Activated naive CD4-positive, alpha-beta T cell treated with anti-CD3 and anti-CD28 coated beads for 36 hours (primary cell): ENCODE measurements around the gene FOXN1. TPM values are rescaled to one million over a fixed set of nuclear protein-coding genes. Genes with fewer than 3 reads are reported as not detected.

Source experiments
- CTCF ChIA-PET: fragments of 350-600 bp; sonication (Branson Sonifier 250); formaldehyde crosslinking; loops from one replicate; lab custom pipeline; 2021; ENCODE audit warnings: antibody characterized with exemption; lab: Charles Lee
- DNase-seq: peaks from one replicate; pipeline ENCODE4 v3.0.0-alpha.2; 2020
- H3K27ac Mint-ChIP-seq: one replicate; pipeline ENCODE4 v1.8.0; 2021; ENCODE audit warnings: mild to moderate bottlenecking, mixed read lengths
- H3K27me3 Mint-ChIP-seq: one replicate; pipeline ENCODE4 v1.8.0; 2021; ENCODE audit warnings: low read depth, mixed read lengths
- H3K36me3 Mint-ChIP-seq: one replicate; pipeline ENCODE4 v1.8.0; 2021; ENCODE audit warnings: low read depth, mixed read lengths
- H3K4me1 Mint-ChIP-seq: one replicate; pipeline ENCODE4 v1.8.0; 2021; ENCODE audit warnings: low read depth, mixed read lengths
- H3K4me3 Mint-ChIP-seq: one replicate; pipeline ENCODE4 v1.8.0; 2021; ENCODE audit warnings: mild to moderate bottlenecking, moderate library complexity, mixed read lengths
- H3K9me3 Mint-ChIP-seq: one replicate; pipeline ENCODE4 v1.8.0; 2021; ENCODE audit warnings: mixed read lengths
- intact Hi-C: fragments of 100-400 bp; cut with micrococcal nuclease; formaldehyde crosslinking; loops from one replicate; pipeline ENCODE4 v1.15.1; 2023
- total RNA-seq, 2 experiments: library from RNA; stranded (reverse); gene quantifications; one replicate each; pipeline ENCODE4 v1.2.3, GENCODE V29; 2021

Gene FOXN1
- total RNA-seq, 2 experiments from 2014 or later, result not detected

GRCh38 chr17:28470914-28471366 lies 35.2 kb upstream of the FOXN1 start:
- H3K27ac Mint-ChIP-seq, result no peak overlapping the region
- no peaks in the 10 kb centered on the region for H3K9me3 Mint-ChIP-seq
- peaks cover 22% of the 10 kb centered on the region for H3K4me1 Mint-ChIP-seq
- H3K36me3 Mint-ChIP-seq, result no peaks in the 10 kb centered on the region
- DNase-seq, result no peak
- intact Hi-C loops, result no loop called here
- H3K4me3 Mint-ChIP-seq, result no peak overlapping the region
- peaks cover 1% of the 10 kb centered on the region for H3K27me3 Mint-ChIP-seq
- CTCF ChIA-PET, result no interaction called here

- no peak overlapping the region for H3K4me3 Mint-ChIP-seq
- peaks cover 24% of the 10 kb centered on the region for H3K4me1 Mint-ChIP-seq
- H3K27ac Mint-ChIP-seq, result no peak overlapping the region
- H3K27me3 Mint-ChIP-seq, result no peaks in the 10 kb centered on the region
- H3K9me3 Mint-ChIP-seq, result no peaks in the 10 kb centered on the region
- DNase-seq, result no peak
- intact Hi-C loops, result no loop called here
- no peaks in the 10 kb centered on the region for H3K36me3 Mint-ChIP-seq
- CTCF ChIA-PET, result no interaction called here
Measured at GRCh38 chr17:28471531-28472342, 34.4 kb upstream of the FOXN1 start.

- Mint-ChIP-seq H3K4me3 (no peak overlapping the region), H3K27ac (no peak overlapping the region), H3K9me3 (no peaks in the 10 kb centered on the region), H3K27me3 (no peaks in the 10 kb centered on the region), H3K36me3 (no peaks in the 10 kb centered on the region), H3K4me1 (peaks cover 24% of the 10 kb centered on the region)
- CTCF ChIA-PET, result no interaction called here
- intact Hi-C loops, result no loop called here
- DNase-seq, result no peak
Measured at GRCh38 chr17:28472871-28473497, 33.2 kb upstream of the FOXN1 start.

GRCh38 chr17:28473542-28473941 lies 32.6 kb upstream of the FOXN1 start, which contains the start of gene SLC13A2:
Gene SLC13A2, plus strand, starts transcription at chr17:28473644. Its CDS starts 69 bp downstream, at chr17:28473713.
- no peaks in the 10 kb centered on the region for H3K27me3 Mint-ChIP-seq
- H3K27ac Mint-ChIP-seq, result no peak within 1 kb of the TSS
- CTCF ChIA-PET, result no interaction called here

GRCh38 chr17:28474111-28474531 lies 32.0 kb upstream of the FOXN1 start:
- Mint-ChIP-seq H3K27ac (no peak overlapping the region), H3K36me3 (no peaks in the 10 kb centered on the region), H3K27me3 (no peaks in the 10 kb centered on the region), H3K4me3 (no peak overlapping the region), H3K4me1 (peaks cover 16% of the 10 kb centered on the region), H3K9me3 (no peaks in the 10 kb centered on the region)
- intact Hi-C loops, result no loop called here
- CTCF ChIA-PET, result interaction anchor here (1.8 kb wide), 1 partner anchor 58 kb away, joined by 4 read pairs; no protein-coding TSS in a partner anchor
- DNase-seq, result no peak

More at GRCh38 chr17:28473542-28473941, 32.6 kb upstream of the FOXN1 start, which contains the start of gene SLC13A2:
- no peak within 1 kb of the TSS for H3K4me3 Mint-ChIP-seq
- no peaks in the 10 kb centered on the region for H3K36me3 Mint-ChIP-seq
- DNase-seq, result no peak
- H3K9me3 Mint-ChIP-seq, result no peaks in the 10 kb centered on the region
- intact Hi-C loops, result no loop called here
- H3K4me1 Mint-ChIP-seq, result peaks cover 21% of the 10 kb centered on the region

- no peaks in the 10 kb centered on the region for H3K9me3 Mint-ChIP-seq
- H3K4me1 Mint-ChIP-seq, result peaks cover 14% of the 10 kb centered on the region
- intact Hi-C loops, result no loop called here
- CTCF ChIA-PET, result interaction anchor here (1.8 kb wide), 1 partner anchor 59 kb away, joined by 4 read pairs; no protein-coding TSS in a partner anchor
- DNase-seq, result peak; percentile 21
- no peak overlapping the region for H3K4me3 Mint-ChIP-seq
- no peaks in the 10 kb centered on the region for H3K27me3 Mint-ChIP-seq
- H3K36me3 Mint-ChIP-seq, result no peaks in the 10 kb centered on the region
- H3K27ac Mint-ChIP-seq, result no peak overlapping the region
Measured at GRCh38 chr17:28475151-28475900, 30.8 kb upstream of the FOXN1 start.

- CTCF ChIA-PET, result no interaction called here
- DNase-seq, result no peak
- H3K9me3 Mint-ChIP-seq, result no peaks in the 10 kb centered on the region
- no peaks in the 10 kb centered on the region for H3K27me3 Mint-ChIP-seq
- H3K27ac Mint-ChIP-seq, result no peak overlapping the region
- H3K4me3 Mint-ChIP-seq, result no peak overlapping the region
- H3K36me3 Mint-ChIP-seq, result no peaks in the 10 kb centered on the region
- intact Hi-C loops, result no loop called here
- H3K4me1 Mint-ChIP-seq, result peaks cover 14% of the 10 kb centered on the region
Measured at GRCh38 chr17:28476076-28476865, 29.9 kb upstream of the FOXN1 start.

GRCh38 chr17:28477928-28478327 lies 28.2 kb upstream of the FOXN1 start:
- H3K4me3 Mint-ChIP-seq, result no peak overlapping the region
- H3K27ac Mint-ChIP-seq, result no peak overlapping the region
- H3K36me3 Mint-ChIP-seq, result no peaks in the 10 kb centered on the region
- no peaks in the 10 kb centered on the region for H3K9me3 Mint-ChIP-seq
- CTCF ChIA-PET, result no interaction called here
- H3K4me1 Mint-ChIP-seq, result peaks cover 14% of the 10 kb centered on the region
- intact Hi-C loops, result no loop called here
- DNase-seq, result no peak
- no peaks in the 10 kb centered on the region for H3K27me3 Mint-ChIP-seq

- CTCF ChIA-PET, result no interaction called here
- Mint-ChIP-seq H3K9me3 (no peaks in the 10 kb centered on the region), H3K27ac (no peak overlapping the region), H3K4me3 (no peak overlapping the region), H3K27me3 (no peaks in the 10 kb centered on the region), H3K4me1 (peaks cover 14% of the 10 kb centered on the region), H3K36me3 (no peaks in the 10 kb centered on the region)
- DNase-seq, result no peak
- intact Hi-C loops, result no loop called here
Measured at GRCh38 chr17:28478712-28479615, 27.2 kb upstream of the FOXN1 start.

GRCh38 chr17:28480278-28480677 lies 25.9 kb upstream of the FOXN1 start:
- H3K27ac Mint-ChIP-seq, result no peak overlapping the region
- CTCF ChIA-PET, result interaction anchor here (0.6 kb wide), 1 partner anchor 393 kb away, joined by 3 read pairs; no protein-coding TSS in a partner anchor
- peaks cover 8% of the 10 kb centered on the region for H3K4me1 Mint-ChIP-seq
- intact Hi-C loops, result no loop called here
- DNase-seq, result no peak
- H3K4me3 Mint-ChIP-seq, result no peak overlapping the region
- no peaks in the 10 kb centered on the region for H3K27me3 Mint-ChIP-seq
- no peaks in the 10 kb centered on the region for H3K9me3 Mint-ChIP-seq
- H3K36me3 Mint-ChIP-seq, result no peaks in the 10 kb centered on the region
